GM12878 (cell line): ENCODE data around the gene ELMOD3. TPM values are rescaled to one million over a fixed set of nuclear protein-coding genes. Genes with fewer than 3 reads are reported as not detected.

Source experiments
- ATAC-seq: fragments of 200-7000 bp; cut with Tn5 transposase; 3 replicates; pipeline ENCODE4 v1.9.1; 2020; ENCODE audit warnings: mild to moderate bottlenecking, moderate library complexity
- BruUV-seq: library from RNA; stranded (reverse); fragments of 400-500 nt; replicated peaks from 2 replicates; lab custom pipeline; 2021; lab: Mats Ljungman, UMichigan
- CTCF ChIA-PET: fragments of 300-600 bp; sonication (Branson Sonifier 250); formaldehyde crosslinking; extraction: SDS; loops from one replicate; lab custom pipeline; 2021; ENCODE audit warnings: inconsistent platforms; lab: Yijun Ruan, JAX
- POLR2A ChIA-PET: fragments of 350-600 bp; formaldehyde crosslinking; extraction: SDS; loops from one replicate; lab custom pipeline; 2021; ENCODE audit warnings: inconsistent platforms; lab: Charles Lee
- RAD21 ChIA-PET: fragments of 300-600 bp; sonication (Branson Sonifier 250); formaldehyde crosslinking; loops from one replicate; lab custom pipeline; 2023; ENCODE audit warnings: antibody characterized with exemption; ENCODE audit not compliant: unreplicated experiment; lab: Charles Lee
- SMC1A ChIA-PET: fragments of 300-600 bp; sonication (Branson Sonifier 250); formaldehyde crosslinking; loops from one replicate; lab custom pipeline; 2023; ENCODE audit not compliant: unreplicated experiment, uncharacterized antibody; lab: Charles Lee
- DNase-seq: peaks from one replicate; pipeline ENCODE4 v3.0.0-alpha.2; 2011; ENCODE audit warnings: low read depth, low spot score
- FAIRE-seq: peaks from 3 replicates; lab custom pipeline; 2011; peaks lifted over from hg19 to GRCh38; lab: Jason Lieb, UNC
- H2AFZ ChIP-seq: 2 replicates; pipeline ENCODE4 v1.6.0; 2011; ENCODE audit warnings: low read depth, low read length, control low read depth; ENCODE audit not compliant: control insufficient read depth
- H3K27ac ChIP-seq: 2 replicates; pipeline ENCODE4 v1.5.1; 2011; ENCODE audit warnings: control low read depth; ENCODE audit not compliant: control insufficient read depth, insufficient read depth
- H3K27me3 ChIP-seq, 2 experiments: replicated peaks in 1 of 2; 2 replicates each; pipeline versions ENCODE4 v1.6.0 to v1.6.1; 2011; ENCODE audit warnings: low read length in 1 of 2; ENCODE audit not compliant: control insufficient read depth in 2 of 2, insufficient read depth in 2 of 2
- H3K36me3 ChIP-seq, 2 experiments: 2 replicates each; pipeline ENCODE4 v1.5.1; 2011; ENCODE audit warnings: low read length in 1 of 2; ENCODE audit not compliant: control insufficient read depth in 2 of 2, insufficient read depth in 2 of 2
- H3K4me1 ChIP-seq: 2 replicates; pipeline ENCODE4 v1.6.1; 2011; ENCODE audit warnings: mild to moderate bottlenecking, low read length, moderate library complexity, mixed read lengths; ENCODE audit not compliant: control insufficient read depth, insufficient read depth
- H3K4me2 ChIP-seq: 2 replicates; pipeline ENCODE4 v1.6.0; 2011; ENCODE audit warnings: control low read depth; ENCODE audit not compliant: control insufficient read depth, insufficient read depth
- H3K4me3 ChIP-seq: fragments of 200-600 bp; sonication (generic); 2 replicates; pipeline ENCODE4 v1.5.1; 2016
- H3K79me2 ChIP-seq: 2 replicates; pipeline ENCODE4 v1.6.0; 2011; ENCODE audit warnings: low read length; ENCODE audit not compliant: control insufficient read depth, insufficient read depth
- H3K9ac ChIP-seq: 2 replicates; pipeline ENCODE4 v1.8.0; 2011; ENCODE audit warnings: low read length, control low read depth, mixed read lengths; ENCODE audit not compliant: control insufficient read depth, insufficient read depth
- H3K9me3 ChIP-seq: replicated peaks from 3 replicates; pipeline ENCODE4 v1.5.1; 2011; ENCODE audit warnings: mild to moderate bottlenecking, low read length; ENCODE audit not compliant: control insufficient read depth, insufficient read depth
- H4K20me1 ChIP-seq: 2 replicates; pipeline ENCODE4 v1.6.0; 2011; ENCODE audit not compliant: control insufficient read depth, insufficient read depth
- CBFB ChIP-seq: IDR thresholded peaks from 2 replicates; pipeline ENCODE4 v1.6.1; 2016; ENCODE audit warnings: antibody characterized with exemption, low read depth
- CREB1 ChIP-seq: IDR thresholded peaks from 2 replicates; pipeline ENCODE4 v1.6.1; 2012; ENCODE audit warnings: low read depth, mild to moderate bottlenecking, inconsistent platforms
- CREM ChIP-seq: IDR thresholded peaks from 2 replicates; pipeline ENCODE4 v1.6.1; 2014; ENCODE audit warnings: antibody characterized with exemption, low read depth
- EGR1 ChIP-seq, 2 experiments: IDR thresholded peaks; 1 replicate in 1 of 2; 2 replicates in 1 of 2; pipeline ENCODE4 v1.6.1; 2011 to 2012; ENCODE audit warnings: low read depth in 2 of 2, low read length in 2 of 2, borderline replicate concordance in 1 of 2, mild to moderate bottlenecking in 1 of 2, moderate library complexity in 1 of 2
- HCFC1 ChIP-seq: fragments of 150-350 bp; IDR thresholded peaks from 2 replicates; pipeline ENCODE4 v1.6.1; 2014; ENCODE audit warnings: low read length
- POLR2AphosphoS5 ChIP-seq: IDR thresholded peaks from 2 replicates; pipeline ENCODE4 v1.6.1; 2011; ENCODE audit warnings: mild to moderate bottlenecking, low read length, inconsistent platforms
- SIX5 ChIP-seq: IDR thresholded peaks from 2 replicates; pipeline ENCODE4 v1.6.1; 2011; ENCODE audit warnings: mild to moderate bottlenecking, low read depth, low read length, moderate library complexity; ENCODE audit not compliant: severe bottlenecking
- YY1 ChIP-seq: IDR thresholded peaks from 2 replicates; pipeline ENCODE4 v1.6.1; 2011; ENCODE audit warnings: low read depth, mild to moderate bottlenecking, low read length
- WGBS: methylation state at CpG from one replicate; pipeline ENCODE4 v1.1.6; 2016; ENCODE audit warnings: low lambda C conversion rate; ENCODE audit not compliant: insufficient replicate concordance, insufficient coverage; ENCODE audit errors: missing lambda C conversion rate; 5-methylcytosine and 5-hydroxymethylcytosine counted together
- in situ Hi-C: fragments of 300-500 bp; cut with MboI; formaldehyde crosslinking; loops from 9 replicates; pipeline ENCODE4 v1.14.3; 2018; ENCODE audit warnings: mixed read lengths
- intact Hi-C: fragments of 100-400 bp; cut with micrococcal nuclease; formaldehyde crosslinking; loops from one replicate; pipeline ENCODE4 v1.14.2; 2022; ENCODE audit not compliant: unreplicated experiment
- polyA plus RNA-seq, 11 experiments: library from polyadenylated mRNA; depleted of rRNA in 4 of 11; unstranded in 6 of 11; stranded (reverse) in 5 of 11; fragments of >200 nt; fragmentation: Nextera tagmentation in 4 of 11; fragmentation: Illumina TruSeq in 1 of 11; extraction: Ambion mirVana in 4 of 11; extraction: Trizol in 1 of 11; gene quantifications; 1 replicate in 1 of 11; 2 replicates in 10 of 11; pipeline versions ENCODE4 v1.2.1 to v1.2.3, GENCODE V29; 2011 to 2016; ENCODE audit warnings: inconsistent platforms in 2 of 11, missing spikeins in 2 of 11, low read depth in 1 of 11
- total RNA-seq, 4 experiments: library from RNA; depleted of rRNA in 3 of 4; stranded (reverse); fragments of >200 nt in 3 of 4; fragmentation: Illumina TruSeq in 1 of 4; extraction: Trizol in 1 of 4; gene quantifications; 2 replicates each; pipeline versions ENCODE4 v1.2.1 to v1.2.3, GENCODE V29; 2013 to 2021
- TF ChIP-seq, protein P1 (sequence below): fragments of 450-650 bp; IDR thresholded peaks from 2 replicates; pipeline ENCODE4 v1.6.1; 2017; ENCODE audit warnings: borderline replicate concordance

Gene ELMOD3
- total and polyA plus RNA-seq, 10 of the 15 experiments (the other 5 are each of a cell fraction or from before 2014, with no cell fraction given): 1.2 to 19.1 (median 12.5) TPM

DNA sequence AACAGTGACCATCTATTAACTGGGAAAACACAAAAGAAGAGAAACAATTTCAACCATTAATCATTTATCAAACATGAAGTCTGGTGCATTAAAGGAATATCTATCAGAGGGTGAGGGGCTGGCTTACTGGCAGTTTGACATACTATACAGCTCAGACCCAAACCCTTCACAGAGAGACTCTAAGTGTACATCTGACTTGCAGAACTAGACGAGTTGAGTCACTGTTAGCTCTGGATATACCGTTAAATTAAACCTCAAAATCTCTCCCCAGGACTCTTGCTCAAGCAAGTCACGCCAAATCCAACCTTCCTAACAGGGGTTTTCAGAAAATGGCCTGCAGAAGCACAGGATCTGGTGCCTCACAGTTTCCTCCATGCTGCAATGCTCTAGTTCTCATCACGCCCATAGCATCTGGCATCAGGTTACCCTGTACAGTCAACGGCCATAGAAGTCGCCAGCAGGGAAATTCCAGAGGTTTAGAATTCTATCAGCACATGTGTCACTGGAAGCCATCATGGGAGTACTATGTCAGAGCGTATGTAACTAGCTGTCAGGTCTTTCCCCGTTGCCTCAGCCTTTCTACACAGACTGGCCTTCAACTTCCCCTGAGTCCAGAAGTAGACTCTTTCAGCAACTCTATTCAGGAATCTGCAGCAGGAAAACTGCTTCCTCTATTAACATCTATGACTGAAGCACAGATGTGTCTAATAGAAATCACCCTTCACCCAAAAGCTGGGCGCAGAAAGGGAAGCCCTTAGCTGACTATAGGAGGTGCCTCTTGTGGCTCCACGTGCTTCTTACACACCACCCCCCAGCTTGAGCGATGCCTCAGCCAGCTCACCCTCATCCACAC lies 36.1 kb upstream of the ELMOD3 start:
- H3K4me1 ChIP-seq: no peaks in the 10 kb centered on the region; the same call in 1 of the 2 replicates
- FAIRE-seq (peak; percentile 71), ATAC-seq (peak; percentile 72), DNase-seq (no peak)
- no peak overlapping the region for H3K9ac ChIP-seq
- ChIA-PET SMC1A (interaction anchor here (0.6 to 1.2 kb wide), 3 partner anchors 36 to 365 kb away, joined by 3 to 4 read pairs (median 3); partner anchors contain the start of genes ELMOD3 and RETSAT), POLR2A (interaction anchor here (0.7 to 2.1 kb wide), 2 partner anchors 9 to 719 kb away, joined by 3 to 16 read pairs; partner anchors contain the start of gene TGOLN2), CTCF (interaction anchor here (1.1 to 5.0 kb wide), 4 partner anchors 9 to 393 kb away, joined by 3 to 39 read pairs (median 4); no protein-coding TSS in a partner anchor), RAD21 (interaction anchor here (1.7 kb wide), 1 partner anchor 37 kb away, joined by 4 read pairs; no protein-coding TSS in a partner anchor)
- in situ Hi-C loops (no loop called here), intact Hi-C loops (no loop called here)
- peaks cover 35% of the 10 kb centered on the region for H3K79me2 ChIP-seq
- no peaks in the 10 kb centered on the region for H3K27me3 ChIP-seq
- H3K4me2 ChIP-seq: peak overlapping the region; percentile 44; the same call in 1 of the 2 replicates
- TSS peak; percentile 17 for BruUV-seq
- H3K4me3 ChIP-seq: no peak overlapping the region
- peaks cover 23 to 27% of the 10 kb centered on the region in 2 experiments for H3K36me3 ChIP-seq
- TF ChIP-seq HCFC1: no peak
- TF ChIP-seq CREB1: peak; percentile 47; the same call in 1 of the 2 replicates
- TF ChIP-seq SIX5: no peak
- TF ChIP-seq CBFB: no peak
- no peak for TF ChIP-seq EGR1 (IDR thresholded peaks at IDR 0.05; ENCODE audit: borderline replicate concordance in 1 of 2, low read depth in 2 of 2, low read length in 2 of 2)
- TF ChIP-seq POLR2AphosphoS5: peak; percentile 44; the same call in 1 of the 2 replicates
- TF ChIP-seq, protein P1, sequence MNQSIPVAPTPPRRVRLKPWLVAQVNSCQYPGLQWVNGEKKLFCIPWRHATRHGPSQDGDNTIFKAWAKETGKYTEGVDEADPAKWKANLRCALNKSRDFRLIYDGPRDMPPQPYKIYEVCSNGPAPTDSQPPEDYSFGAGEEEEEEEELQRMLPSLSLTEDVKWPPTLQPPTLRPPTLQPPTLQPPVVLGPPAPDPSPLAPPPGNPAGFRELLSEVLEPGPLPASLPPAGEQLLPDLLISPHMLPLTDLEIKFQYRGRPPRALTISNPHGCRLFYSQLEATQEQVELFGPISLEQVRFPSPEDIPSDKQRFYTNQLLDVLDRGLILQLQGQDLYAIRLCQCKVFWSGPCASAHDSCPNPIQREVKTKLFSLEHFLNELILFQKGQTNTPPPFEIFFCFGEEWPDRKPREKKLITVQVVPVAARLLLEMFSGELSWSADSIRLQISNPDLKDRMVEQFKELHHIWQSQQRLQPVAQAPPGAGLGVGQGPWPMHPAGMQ: no peak
- peak; percentile 33; the same call in 1 of the 2 replicates for TF ChIP-seq CREM
- 0 out of 2 replicates have a peak, but pooled peaks have one; percentile 51 for TF ChIP-seq YY1
- no peak overlapping the region for H2AFZ ChIP-seq
- H3K27ac ChIP-seq: no peak overlapping the region; the same call in 1 of the 2 replicates
- no peaks in the 10 kb centered on the region for H3K9me3 ChIP-seq
- 22% methylated on average over 11 of the region's 11 CpGs for WGBS
- H4K20me1 ChIP-seq: peaks cover 9% of the 10 kb centered on the region
